ENCODE results near the gene TRPT1.

Gene TRPT1

GRCh38 chr11:64244966-64245365 lies 19.0 kb upstream of the TRPT1 start:
- Histone ChIP-seq H3K56ac (ENCODE audit: low read length) (peak overlapping the region; percentile 98), H2BK5ac (ENCODE audit: low read length) (no peak overlapping the region), H4K8ac (ENCODE audit: low read depth, low read length) (no peak overlapping the region), H3K18ac (ENCODE audit: low read length) (no peak overlapping the region), H3K27ac (ENCODE audit: low read depth, low read length) (no peak overlapping the region), H3K27me3 (ENCODE audit: insufficient read depth, low read length, poor library complexity) (no peaks in the 10 kb centered on the region), H3K79me2 (ENCODE audit: control insufficient read depth, insufficient read depth, low read length) (peaks cover 23% of the 10 kb centered on the region), H3K4ac (ENCODE audit: low read depth, low read length) (no peak overlapping the region), H3K79me1 (ENCODE audit: low read length) (peaks cover 7% of the 10 kb centered on the region), H3K4me1 (ENCODE audit: control insufficient read depth, low read depth, low read length) (peaks cover 18% of the 10 kb centered on the region), H3K4me2 (ENCODE audit: low read length) (peak overlapping the region; percentile 35), H2BK15ac (replicated peaks; ENCODE audit: low read depth) (no peak overlapping the region), H2AK5ac (ENCODE audit: low read length) (no peak overlapping the region), H4K5ac (ENCODE audit: low read length) (no peak overlapping the region), H3K23ac (ENCODE audit: low read length) (no peak overlapping the region), H2BK120ac (ENCODE audit: low read depth, low read length) (no peak overlapping the region), H3K4me3 (ENCODE audit: low read length) (no peak overlapping the region), H3K36me3 (ENCODE audit: control insufficient read depth, insufficient read depth, low read length) (peaks cover 1% of the 10 kb centered on the region), H3K9ac (ENCODE audit: low read length) (peak overlapping the region; percentile 95)
- no peak for DNase-seq
- WGBS (ENCODE audit: extremely low coverage, insufficient coverage, low lambda C conversion rate) = no CpG with 5 or more reads among the region's 6 CpGs

GRCh38 chr11:64244107-64244506 lies 18.1 kb upstream of the TRPT1 start:
- Histone ChIP-seq H3K36me3 (ENCODE audit: control insufficient read depth, insufficient read depth, low read length) (peaks cover 1% of the 10 kb centered on the region), H3K18ac (ENCODE audit: low read length) (no peak overlapping the region), H3K27ac (ENCODE audit: low read depth, low read length) (no peak overlapping the region), H4K5ac (ENCODE audit: low read length) (no peak overlapping the region), H3K9ac (ENCODE audit: low read length) (no peak overlapping the region), H2BK120ac (ENCODE audit: low read depth, low read length) (no peak overlapping the region), H3K27me3 (ENCODE audit: insufficient read depth, low read length, poor library complexity) (no peaks in the 10 kb centered on the region), H2AK5ac (ENCODE audit: low read length) (no peak overlapping the region), H3K4me3 (ENCODE audit: low read length) (no peak overlapping the region), H3K4me1 (ENCODE audit: control insufficient read depth, low read depth, low read length) (peaks cover 15% of the 10 kb centered on the region), H3K79me2 (ENCODE audit: control insufficient read depth, insufficient read depth, low read length) (peaks cover 23% of the 10 kb centered on the region), H2BK15ac (replicated peaks; ENCODE audit: low read depth) (no peak overlapping the region), H3K23ac (ENCODE audit: low read length) (no peak overlapping the region), H2BK5ac (ENCODE audit: low read length) (no peak overlapping the region), H3K4me2 (ENCODE audit: low read length) (no peak overlapping the region), H4K8ac (ENCODE audit: low read depth, low read length) (no peak overlapping the region), H3K56ac (ENCODE audit: low read length) (no peak overlapping the region), H3K4ac (ENCODE audit: low read depth, low read length) (no peak overlapping the region), H3K79me1 (ENCODE audit: low read length) (peaks cover 7% of the 10 kb centered on the region)
- no CpG with 5 or more reads among the region's 5 CpGs for WGBS (ENCODE audit: extremely low coverage, insufficient coverage, low lambda C conversion rate)
- no peak for DNase-seq

GRCh38 chr11:64243236-64243854 lies 17.4 kb upstream of the TRPT1 start:
- H3K4me3 ChIP-seq (ENCODE audit: low read length) = no peak overlapping the region

GRCh38 chr11:64241491-64242374 lies 15.7 kb upstream of the TRPT1 start:
- Histone ChIP-seq H2AK5ac (ENCODE audit: low read length) (peak overlapping the region; percentile 69), H3K56ac (ENCODE audit: low read length) (peak overlapping the region; percentile 97), H3K79me2 (ENCODE audit: control insufficient read depth, insufficient read depth, low read length) (peaks cover 23% of the 10 kb centered on the region), H3K23ac (ENCODE audit: low read length) (peak overlapping the region; percentile 89), H3K9ac (ENCODE audit: low read length) (peak overlapping the region; percentile 96), H3K18ac (ENCODE audit: low read length) (peak overlapping the region; percentile 93), H3K36me3 (ENCODE audit: control insufficient read depth, insufficient read depth, low read length) (peaks cover 1% of the 10 kb centered on the region), H3K4me1 (ENCODE audit: control insufficient read depth, low read depth, low read length) (peaks cover 6% of the 10 kb centered on the region), H3K4me3 (ENCODE audit: low read length) (peak overlapping the region; percentile 88), H4K8ac (ENCODE audit: low read depth, low read length) (no peak overlapping the region), H2BK15ac (replicated peaks; ENCODE audit: low read depth) (no peak overlapping the region), H3K4ac (ENCODE audit: low read depth, low read length) (peak overlapping the region; percentile 94), H2BK5ac (ENCODE audit: low read length) (peak overlapping the region; percentile 88), H2BK120ac (ENCODE audit: low read depth, low read length) (no peak overlapping the region), H3K27ac (ENCODE audit: low read depth, low read length) (peak overlapping the region; percentile 88), H4K5ac (ENCODE audit: low read length) (no peak overlapping the region), H3K4me2 (ENCODE audit: low read length) (peak overlapping the region; percentile 79), H3K27me3 (ENCODE audit: insufficient read depth, low read length, poor library complexity) (no peaks in the 10 kb centered on the region), H3K79me1 (ENCODE audit: low read length) (peaks cover 7% of the 10 kb centered on the region)
- DNase-seq = peak; percentile 99
- WGBS (ENCODE audit: extremely low coverage, insufficient coverage, low lambda C conversion rate) = no CpG with 5 or more reads among the region's 63 CpGs

More at GRCh38 chr11:64243236-64243854, 17.4 kb upstream of the TRPT1 start:
- DNase-seq = no peak
- Histone ChIP-seq H3K79me1 (ENCODE audit: low read length) (peaks cover 7% of the 10 kb centered on the region), H3K27ac (ENCODE audit: low read depth, low read length) (no peak overlapping the region), H3K9ac (ENCODE audit: low read length) (peak overlapping the region; percentile 29), H3K36me3 (ENCODE audit: control insufficient read depth, insufficient read depth, low read length) (peaks cover 1% of the 10 kb centered on the region), H3K23ac (ENCODE audit: low read length) (no peak overlapping the region), H3K27me3 (ENCODE audit: insufficient read depth, low read length, poor library complexity) (no peaks in the 10 kb centered on the region), H3K56ac (ENCODE audit: low read length) (no peak overlapping the region), H4K8ac (ENCODE audit: low read depth, low read length) (no peak overlapping the region), H3K4me2 (ENCODE audit: low read length) (no peak overlapping the region), H3K4ac (ENCODE audit: low read depth, low read length) (no peak overlapping the region), H3K79me2 (ENCODE audit: control insufficient read depth, insufficient read depth, low read length) (peaks cover 23% of the 10 kb centered on the region), H4K5ac (ENCODE audit: low read length) (no peak overlapping the region), H2BK15ac (replicated peaks; ENCODE audit: low read depth) (no peak overlapping the region), H2AK5ac (ENCODE audit: low read length) (no peak overlapping the region), H3K18ac (ENCODE audit: low read length) (no peak overlapping the region), H3K4me1 (ENCODE audit: control insufficient read depth, low read depth, low read length) (peaks cover 11% of the 10 kb centered on the region), H2BK120ac (ENCODE audit: low read depth, low read length) (no peak overlapping the region), H2BK5ac (ENCODE audit: low read length) (no peak overlapping the region)
- no CpG with 5 or more reads among the region's 8 CpGs for WGBS (ENCODE audit: extremely low coverage, insufficient coverage, low lambda C conversion rate)

- Histone ChIP-seq H3K4me2 (ENCODE audit: low read length) (peak overlapping the region; percentile 36), H3K23ac (ENCODE audit: low read length) (no peak overlapping the region)
- WGBS (ENCODE audit: extremely low coverage, insufficient coverage, low lambda C conversion rate) = no CpG with 5 or more reads among the region's 24 CpGs
Measured at GRCh38 chr11:64241241-64241490, 15.2 kb upstream of the TRPT1 start.

More at GRCh38 chr11:64241241-64241490, 15.2 kb upstream of the TRPT1 start:
- peaks cover 1% of the 10 kb centered on the region for H3K36me3 ChIP-seq (ENCODE audit: control insufficient read depth, insufficient read depth, low read length)
- no peaks in the 10 kb centered on the region for H3K27me3 ChIP-seq (ENCODE audit: insufficient read depth, low read length, poor library complexity)
- peaks cover 21% of the 10 kb centered on the region for H3K79me2 ChIP-seq (ENCODE audit: control insufficient read depth, insufficient read depth, low read length)
- H2BK120ac ChIP-seq (ENCODE audit: low read depth, low read length) = no peak overlapping the region
- no peak overlapping the region for H4K5ac ChIP-seq (ENCODE audit: low read length)
- no peak overlapping the region for H2BK15ac ChIP-seq (replicated peaks; ENCODE audit: low read depth)
- H4K8ac ChIP-seq (ENCODE audit: low read depth, low read length) = peak overlapping the region; percentile 83
- peak overlapping the region; percentile 90 for H3K4ac ChIP-seq (ENCODE audit: low read depth, low read length)
- H3K18ac ChIP-seq (ENCODE audit: low read length) = peak overlapping the region; percentile 75
- H3K27ac ChIP-seq (ENCODE audit: low read depth, low read length) = peak overlapping the region; percentile 95
- peak overlapping the region; percentile 67 for H2BK5ac ChIP-seq (ENCODE audit: low read length)
- H3K56ac ChIP-seq (ENCODE audit: low read length) = peak overlapping the region; percentile 94
- H3K4me1 ChIP-seq (ENCODE audit: control insufficient read depth, low read depth, low read length) = peaks cover 6% of the 10 kb centered on the region
- H3K79me1 ChIP-seq (ENCODE audit: low read length) = peaks cover 7% of the 10 kb centered on the region
- H2AK5ac ChIP-seq (ENCODE audit: low read length) = no peak overlapping the region
- DNase-seq = no peak
- H3K9ac ChIP-seq (ENCODE audit: low read length) = peak overlapping the region; percentile 93
- H3K4me3 ChIP-seq (ENCODE audit: low read length) = peak overlapping the region; percentile 76

Data from mesendoderm (in vitro differentiated cells).